Neuronal stem cell (in vitro differentiated cells): ENCODE results near the gene WASHC4.

Experiments used
- DNase-seq: peaks from one replicate; pipeline ENCODE4 v3.0.0-alpha.2; 2013; ENCODE audit warnings: low spot score
- H2AFZ ChIP-seq: one replicate; pipeline ENCODE4 v1.6.1; 2013; ENCODE audit warnings: mild to moderate bottlenecking, low read length, inconsistent platforms
- H2AK5ac ChIP-seq: 2 replicates; pipeline ENCODE4 v1.6.1; 2013; ENCODE audit warnings: low read depth, mild to moderate bottlenecking, inconsistent platforms, low read length, moderate library complexity, mixed read lengths
- H2BK120ac ChIP-seq: 2 replicates; pipeline ENCODE4 v1.6.1; 2013; ENCODE audit warnings: low read depth, mild to moderate bottlenecking, inconsistent platforms, low read length, moderate library complexity, mixed read lengths
- H2BK12ac ChIP-seq: one replicate; pipeline ENCODE4 v1.6.1; 2013; ENCODE audit warnings: low read length, inconsistent platforms
- H2BK15ac ChIP-seq: 2 replicates; pipeline ENCODE4 v1.6.1; 2013; ENCODE audit warnings: mild to moderate bottlenecking, low read length, inconsistent platforms, mixed read lengths
- H2BK5ac ChIP-seq: one replicate; pipeline ENCODE4 v1.6.1; 2013; ENCODE audit warnings: inconsistent platforms, mild to moderate bottlenecking, low read length, moderate library complexity
- H3K14ac ChIP-seq: one replicate; pipeline ENCODE4 v1.6.1; 2013; ENCODE audit warnings: low read length, inconsistent platforms
- H3K18ac ChIP-seq: 2 replicates; pipeline ENCODE4 v1.6.1; 2013; ENCODE audit warnings: low read length, inconsistent platforms
- H3K23ac ChIP-seq: 2 replicates; pipeline ENCODE4 v1.6.1; 2013; ENCODE audit warnings: low read depth, mild to moderate bottlenecking, mixed read lengths, low read length, inconsistent platforms; ENCODE audit not compliant: poor library complexity
- H3K27ac ChIP-seq: replicated peaks from 3 replicates; pipeline ENCODE4 v1.5.1; 2013; ENCODE audit warnings: low read length, inconsistent platforms
- H3K27me3 ChIP-seq, 3 experiments: 2 replicates each; pipeline ENCODE4 v1.6.1; 2013; ENCODE audit warnings: low read length in 3 of 3, mild to moderate bottlenecking in 2 of 3, inconsistent platforms in 1 of 3, low read depth in 1 of 3, mixed read lengths in 1 of 3, moderate library complexity in 1 of 3; ENCODE audit not compliant: control insufficient read depth in 3 of 3, insufficient read depth in 3 of 3
- H3K36me3 ChIP-seq, 2 donors: replicated peaks in 1 of 2; 2 replicates each; pipeline ENCODE4 v1.6.1; 2013; ENCODE audit warnings: low read length in 2 of 2; ENCODE audit not compliant: control insufficient read depth in 2 of 2, insufficient read depth in 2 of 2
- H3K4ac ChIP-seq: 2 replicates; pipeline ENCODE4 v1.6.1; 2013; ENCODE audit warnings: inconsistent platforms, mild to moderate bottlenecking, low read length, moderate library complexity
- H3K4me1 ChIP-seq, 2 donors: 1 replicate in 1 of 2; 2 replicates in 1 of 2; pipeline ENCODE4 v1.6.1; 2013; ENCODE audit warnings: low read length in 2 of 2, low read depth in 1 of 2; ENCODE audit not compliant: control insufficient read depth in 2 of 2, insufficient read depth in 1 of 2
- H3K4me2 ChIP-seq: one replicate; pipeline ENCODE4 v1.6.1; 2013; ENCODE audit warnings: mild to moderate bottlenecking, low read length, inconsistent platforms; ENCODE audit not compliant: insufficient read depth, poor library complexity, severe bottlenecking
- H3K4me3 ChIP-seq, 2 donors: 2 replicates each; pipeline ENCODE4 v1.5.1; 2013; ENCODE audit warnings: low read length in 2 of 2, mild to moderate bottlenecking in 2 of 2, inconsistent platforms in 1 of 2, moderate library complexity in 1 of 2
- H3K79me1 ChIP-seq: one replicate; pipeline ENCODE4 v1.6.1; 2013; ENCODE audit warnings: low read depth, mild to moderate bottlenecking, inconsistent platforms, low read length, moderate library complexity
- H3K9ac ChIP-seq: one replicate; pipeline ENCODE4 v1.6.1; 2013; ENCODE audit warnings: mild to moderate bottlenecking, low read depth, low read length, inconsistent platforms; ENCODE audit not compliant: poor library complexity
- H3K9me3 ChIP-seq, 2 donors: replicated peaks in 1 of 2; 2 replicates each; pipeline versions ENCODE3 to v1.6.1; 2013; ENCODE audit warnings: low read length in 2 of 2, mild to moderate bottlenecking in 2 of 2, inconsistent platforms in 1 of 2, low read depth in 1 of 2, mixed read lengths in 1 of 2, moderate library complexity in 1 of 2; ENCODE audit not compliant: control insufficient read depth in 2 of 2, insufficient read depth in 1 of 2
- H4K8ac ChIP-seq: one replicate; pipeline ENCODE4 v1.6.1; 2013; ENCODE audit warnings: low read depth, mild to moderate bottlenecking, inconsistent platforms, low read length, moderate library complexity
- H4K91ac ChIP-seq: one replicate; pipeline ENCODE4 v1.6.1; 2013; ENCODE audit warnings: low read length, low read depth, mild to moderate bottlenecking, inconsistent platforms; ENCODE audit not compliant: poor library complexity
- WGBS, 2 donors: extraction: QIAGEN DNeasy Blood & Tissue Kit; methylation state at CpG; one replicate each; pipeline ENCODE4 v1.1.7; 2013; ENCODE audit warnings: missing lambda C conversion rate in 2 of 2, mixed read lengths in 1 of 2; ENCODE audit not compliant: insufficient read length in 2 of 2, insufficient replicate concordance in 1 of 2; ENCODE audit errors: extremely low coverage in 2 of 2; 5-methylcytosine and 5-hydroxymethylcytosine counted together

Gene WASHC4

GRCh38 chr12:105067511-105068031, 40.0 kb upstream of the WASHC4 start:
- no CpG with 5 or more reads among the region's 6 CpGs for WGBS, 2 donors
- H3K4me1 ChIP-seq = no peaks in the 10 kb centered on the region

GRCh38 chr12:105069936-105070702, 37.4 kb upstream of the WASHC4 start:
- no peaks in the 10 kb centered on the region for H3K4me1 ChIP-seq
- no peak overlapping the region for H3K27ac ChIP-seq
- no peak overlapping the region for H3K23ac ChIP-seq
- no peaks in the 10 kb centered on the region for H3K36me3 ChIP-seq
- no peak overlapping the region for H3K4ac ChIP-seq
- H3K4me2 ChIP-seq = no peak overlapping the region
- DNase-seq = no peak
- no peak overlapping the region for H3K9ac ChIP-seq
- no peak overlapping the region for H4K8ac ChIP-seq
- H4K91ac ChIP-seq = no peak overlapping the region
- H2AFZ ChIP-seq = no peak overlapping the region
- no peak overlapping the region for H2BK5ac ChIP-seq
- WGBS, 2 donors = no CpG with 5 or more reads among the region's 4 CpGs
- no peak overlapping the region for H2BK12ac ChIP-seq
- H3K9me3 ChIP-seq = no peaks in the 10 kb centered on the region
- H3K27me3 ChIP-seq = no peaks in the 10 kb centered on the region
- H3K14ac ChIP-seq = no peak overlapping the region
- no peak overlapping the region for H2BK120ac ChIP-seq
- H3K18ac ChIP-seq = no peak overlapping the region
- no peaks in the 10 kb centered on the region for H3K79me1 ChIP-seq
- no peak overlapping the region for H2AK5ac ChIP-seq
- H2BK15ac ChIP-seq = no peak overlapping the region
- no peak overlapping the region for H3K4me3 ChIP-seq

More at GRCh38 chr12:105067511-105068031, 40.0 kb upstream of the WASHC4 start:
- H2BK120ac ChIP-seq = no peak overlapping the region
- no peak overlapping the region for H3K18ac ChIP-seq
- H4K8ac ChIP-seq = no peak overlapping the region
- H2AK5ac ChIP-seq = no peak overlapping the region
- no peak overlapping the region for H3K4me2 ChIP-seq
- no peak overlapping the region for H3K14ac ChIP-seq
- DNase-seq = no peak
- no peak overlapping the region for H4K91ac ChIP-seq
- no peaks in the 10 kb centered on the region for H3K27me3 ChIP-seq
- H2BK5ac ChIP-seq = no peak overlapping the region
- no peak overlapping the region for H3K4ac ChIP-seq
- H2BK12ac ChIP-seq = no peak overlapping the region
- no peak overlapping the region for H3K9ac ChIP-seq
- no peak overlapping the region for H2AFZ ChIP-seq
- no peaks in the 10 kb centered on the region for H3K79me1 ChIP-seq
- H3K36me3 ChIP-seq = no peaks in the 10 kb centered on the region
- no peak overlapping the region for H3K23ac ChIP-seq
- no peak overlapping the region for H2BK15ac ChIP-seq
- no peaks in the 10 kb centered on the region for H3K9me3 ChIP-seq
- H3K27ac ChIP-seq = peak overlapping the region; percentile 8
- H3K4me3 ChIP-seq = no peak overlapping the region

- Histone ChIP-seq H2BK15ac (no peak overlapping the region), H2BK5ac (no peak overlapping the region), H3K79me1 (no peaks in the 10 kb centered on the region), H4K91ac (no peak overlapping the region), H3K27ac (no peak overlapping the region), H2BK120ac (no peak overlapping the region), H4K8ac (no peak overlapping the region), H3K4ac (no peak overlapping the region), H3K27me3 (no peaks in the 10 kb centered on the region), H3K4me3 (no peak overlapping the region), H3K23ac (no peak overlapping the region), H3K14ac (no peak overlapping the region), H3K9me3 (no peaks in the 10 kb centered on the region), H3K4me1 (no peaks in the 10 kb centered on the region), H2AFZ (no peak overlapping the region), H3K36me3 (no peaks in the 10 kb centered on the region), H3K18ac (no peak overlapping the region), H2AK5ac (no peak overlapping the region), H2BK12ac (no peak overlapping the region), H3K9ac (no peak overlapping the region), H3K4me2 (no peak overlapping the region)
- WGBS, 2 donors = no CpG with 5 or more reads among the region's 3 CpGs
- no peak for DNase-seq
Measured at GRCh38 chr12:105071981-105072380, 35.5 kb upstream of the WASHC4 start.

GRCh38 chr12:105072888-105073488, 34.5 kb upstream of the WASHC4 start:
- Histone ChIP-seq H3K9ac (no peak overlapping the region), H3K9me3 (no peaks in the 10 kb centered on the region), H2BK120ac (no peak overlapping the region), H3K18ac (no peak overlapping the region), H3K14ac (no peak overlapping the region), H3K23ac (no peak overlapping the region), H3K27ac (no peak overlapping the region), H2AK5ac (no peak overlapping the region), H3K4ac (no peak overlapping the region), H3K36me3 (no peaks in the 10 kb centered on the region), H2BK15ac (no peak overlapping the region), H2BK12ac (no peak overlapping the region), H2BK5ac (no peak overlapping the region), H4K91ac (no peak overlapping the region), H3K4me3 (no peak overlapping the region), H3K27me3 (no peaks in the 10 kb centered on the region), H3K4me1 (no peaks in the 10 kb centered on the region), H4K8ac (no peak overlapping the region), H3K4me2 (no peak overlapping the region), H2AFZ (no peak overlapping the region), H3K79me1 (no peaks in the 10 kb centered on the region)
- no CpG with 5 or more reads among the region's 6 CpGs for WGBS, 2 donors
- no peak for DNase-seq
